ENCODE data around the gene PKP1.

The PKP1 gene

DNA sequence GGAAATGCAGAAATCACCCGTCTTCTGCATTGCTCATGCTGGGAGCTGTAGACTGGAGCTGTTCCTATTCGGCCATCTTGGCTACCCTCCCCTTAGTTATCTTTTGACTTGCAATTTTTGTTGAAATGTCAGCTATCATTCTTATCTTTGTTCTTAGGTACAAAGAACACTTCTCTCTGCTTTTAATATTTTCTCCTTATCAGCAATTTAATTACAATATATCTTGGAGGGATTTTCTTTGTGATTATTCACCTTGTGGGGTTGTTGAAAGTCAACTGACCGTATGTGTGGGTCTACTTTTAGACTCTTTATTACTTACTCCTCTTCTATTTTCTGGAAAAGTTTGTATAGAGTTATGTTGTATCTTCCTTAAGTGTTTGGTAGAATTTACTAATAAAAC is 43.1 kb upstream of the PKP1 start (continued):
- TF ChIP-seq, protein P1, sequence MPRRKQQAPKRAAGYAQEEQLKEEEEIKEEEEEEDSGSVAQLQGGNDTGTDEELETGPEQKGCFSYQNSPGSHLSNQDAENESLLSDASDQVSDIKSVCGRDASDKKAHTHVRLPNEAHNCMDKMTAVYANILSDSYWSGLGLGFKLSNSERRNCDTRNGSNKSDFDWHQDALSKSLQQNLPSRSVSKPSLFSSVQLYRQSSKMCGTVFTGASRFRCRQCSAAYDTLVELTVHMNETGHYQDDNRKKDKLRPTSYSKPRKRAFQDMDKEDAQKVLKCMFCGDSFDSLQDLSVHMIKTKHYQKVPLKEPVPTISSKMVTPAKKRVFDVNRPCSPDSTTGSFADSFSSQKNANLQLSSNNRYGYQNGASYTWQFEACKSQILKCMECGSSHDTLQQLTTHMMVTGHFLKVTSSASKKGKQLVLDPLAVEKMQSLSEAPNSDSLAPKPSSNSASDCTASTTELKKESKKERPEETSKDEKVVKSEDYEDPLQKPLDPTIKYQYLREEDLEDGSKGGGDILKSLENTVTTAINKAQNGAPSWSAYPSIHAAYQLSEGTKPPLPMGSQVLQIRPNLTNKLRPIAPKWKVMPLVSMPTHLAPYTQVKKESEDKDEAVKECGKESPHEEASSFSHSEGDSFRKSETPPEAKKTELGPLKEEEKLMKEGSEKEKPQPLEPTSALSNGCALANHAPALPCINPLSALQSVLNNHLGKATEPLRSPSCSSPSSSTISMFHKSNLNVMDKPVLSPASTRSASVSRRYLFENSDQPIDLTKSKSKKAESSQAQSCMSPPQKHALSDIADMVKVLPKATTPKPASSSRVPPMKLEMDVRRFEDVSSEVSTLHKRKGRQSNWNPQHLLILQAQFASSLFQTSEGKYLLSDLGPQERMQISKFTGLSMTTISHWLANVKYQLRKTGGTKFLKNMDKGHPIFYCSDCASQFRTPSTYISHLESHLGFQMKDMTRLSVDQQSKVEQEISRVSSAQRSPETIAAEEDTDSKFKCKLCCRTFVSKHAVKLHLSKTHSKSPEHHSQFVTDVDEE (CRISPR knock-in tag; IDR thresholded peaks at IDR 0.05): no peak
- TF ChIP-seq OSR1 (CRISPR knock-in tag; IDR thresholded peaks at IDR 0.05) (no peak), TCF4 (CRISPR knock-in tag; IDR thresholded peaks at IDR 0.05; ENCODE audit: borderline replicate concordance) (no peak), ARNTL (CRISPR knock-in tag; IDR thresholded peaks at IDR 0.05; ENCODE audit: borderline replicate concordance, low read depth) (no peak)
- TF ChIP-seq, protein P2, sequence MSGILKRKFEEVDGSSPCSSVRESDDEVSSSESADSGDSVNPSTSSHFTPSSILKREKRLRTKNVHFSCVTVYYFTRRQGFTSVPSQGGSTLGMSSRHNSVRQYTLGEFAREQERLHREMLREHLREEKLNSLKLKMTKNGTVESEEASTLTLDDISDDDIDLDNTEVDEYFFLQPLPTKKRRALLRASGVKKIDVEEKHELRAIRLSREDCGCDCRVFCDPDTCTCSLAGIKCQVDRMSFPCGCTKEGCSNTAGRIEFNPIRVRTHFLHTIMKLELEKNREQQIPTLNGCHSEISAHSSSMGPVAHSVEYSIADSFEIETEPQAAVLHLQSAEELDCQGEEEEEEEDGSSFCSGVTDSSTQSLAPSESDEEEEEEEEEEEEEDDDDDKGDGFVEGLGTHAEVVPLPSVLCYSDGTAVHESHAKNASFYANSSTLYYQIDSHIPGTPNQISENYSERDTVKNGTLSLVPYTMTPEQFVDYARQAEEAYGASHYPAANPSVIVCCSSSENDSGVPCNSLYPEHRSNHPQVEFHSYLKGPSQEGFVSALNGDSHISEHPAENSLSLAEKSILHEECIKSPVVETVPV (CRISPR knock-in tag; IDR thresholded peaks at IDR 0.05): no peak

DNA sequence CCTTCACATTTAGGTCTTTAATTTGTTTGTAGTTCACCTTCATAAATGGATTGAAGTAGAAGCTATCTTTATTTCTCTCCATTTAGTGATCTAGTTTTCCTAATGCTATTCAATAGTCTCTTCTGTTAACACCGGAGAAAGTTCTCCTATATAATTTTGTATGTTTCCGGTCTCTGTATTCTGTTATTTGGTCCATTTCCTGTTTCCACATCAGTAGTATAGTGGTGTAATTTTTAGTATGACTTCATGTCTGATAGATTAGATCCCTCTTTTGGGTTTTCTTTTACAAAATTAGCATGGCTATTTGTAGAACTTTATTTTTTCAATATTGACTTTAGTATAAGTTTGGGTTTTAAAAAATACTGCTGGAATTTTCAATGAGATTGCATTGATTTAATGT is 41.6 kb upstream of the PKP1 start:
- TF ChIP-seq ZFP30 (CRISPR knock-in tag; IDR thresholded peaks at IDR 0.05) (no peak), ZNF565 (CRISPR knock-in tag; conservative IDR thresholded peaks at IDR 0.05; ENCODE audit: low read depth) (no peak), ARNTL (CRISPR knock-in tag; IDR thresholded peaks at IDR 0.05; ENCODE audit: borderline replicate concordance, low read depth) (no peak), OSR1 (CRISPR knock-in tag; IDR thresholded peaks at IDR 0.05) (no peak), GLIS3 (CRISPR knock-in tag; IDR thresholded peaks at IDR 0.05) (no peak), CSDC2 (CRISPR knock-in tag; IDR thresholded peaks at IDR 0.05) (no peak), ZFP3 (CRISPR knock-in tag; IDR thresholded peaks at IDR 0.05) (no peak), RARB (CRISPR knock-in tag; IDR thresholded peaks at IDR 0.05) (no peak), PPARA (CRISPR knock-in tag; IDR thresholded peaks at IDR 0.05; ENCODE audit: borderline replicate concordance) (no peak), ISL1 (CRISPR knock-in tag; IDR thresholded peaks at IDR 0.05) (no peak), TOX (CRISPR knock-in tag; IDR thresholded peaks at IDR 0.05; ENCODE audit: borderline replicate concordance) (no peak), ZC3H10 (CRISPR knock-in tag; IDR thresholded peaks at IDR 0.05) (no peak), SNAI2 (CRISPR knock-in tag; IDR thresholded peaks at IDR 0.05) (no peak), BACH2 (CRISPR knock-in tag; IDR thresholded peaks at IDR 0.05; ENCODE audit: borderline replicate concordance) (no peak), ZNF8 (CRISPR knock-in tag; IDR thresholded peaks at IDR 0.05) (no peak)
- TF ChIP-seq, protein P3, sequence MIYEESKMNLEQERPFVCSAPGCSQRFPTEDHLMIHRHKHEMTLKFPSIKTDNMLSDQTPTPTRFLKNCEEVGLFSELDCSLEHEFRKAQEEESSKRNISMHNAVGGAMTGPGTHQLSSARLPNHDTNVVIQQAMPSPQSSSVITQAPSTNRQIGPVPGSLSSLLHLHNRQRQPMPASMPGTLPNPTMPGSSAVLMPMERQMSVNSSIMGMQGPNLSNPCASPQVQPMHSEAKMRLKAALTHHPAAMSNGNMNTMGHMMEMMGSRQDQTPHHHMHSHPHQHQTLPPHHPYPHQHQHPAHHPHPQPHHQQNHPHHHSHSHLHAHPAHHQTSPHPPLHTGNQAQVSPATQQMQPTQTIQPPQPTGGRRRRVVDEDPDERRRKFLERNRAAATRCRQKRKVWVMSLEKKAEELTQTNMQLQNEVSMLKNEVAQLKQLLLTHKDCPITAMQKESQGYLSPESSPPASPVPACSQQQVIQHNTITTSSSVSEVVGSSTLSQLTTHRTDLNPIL (CRISPR knock-in tag; IDR thresholded peaks at IDR 0.05; ENCODE audit: low read depth): no peak
- TF ChIP-seq, protein P1 (CRISPR knock-in tag; IDR thresholded peaks at IDR 0.05): no peak
- TF ChIP-seq, protein P2 (CRISPR knock-in tag; IDR thresholded peaks at IDR 0.05): no peak
- ATAC-seq: no peak

DNA sequence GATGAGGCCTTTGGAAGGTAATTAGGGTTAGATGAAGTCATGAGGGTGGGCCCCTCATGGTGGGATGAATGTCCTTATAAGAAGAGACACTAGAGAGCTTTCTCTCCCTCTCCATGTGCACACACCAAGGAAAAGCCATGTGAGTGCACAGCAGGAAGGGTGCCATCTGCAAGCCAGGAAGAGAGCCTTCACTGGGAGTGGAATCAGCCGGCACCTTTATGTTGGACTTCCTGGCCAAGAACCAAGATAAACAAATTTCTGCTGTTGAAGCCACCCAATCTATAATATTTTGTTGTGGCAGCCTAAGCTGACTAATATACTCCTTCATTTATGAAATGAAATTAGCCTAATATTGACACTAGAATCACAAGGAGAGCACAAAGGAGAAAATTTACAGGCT is 38.2 kb upstream of the PKP1 start:
- ATAC-seq: no peak
- TF ChIP-seq, protein P1 (CRISPR knock-in tag; IDR thresholded peaks at IDR 0.05): no peak
- no peak for TF ChIP-seq RARB (CRISPR knock-in tag; IDR thresholded peaks at IDR 0.05)
- TF ChIP-seq CSDC2 (CRISPR knock-in tag; IDR thresholded peaks at IDR 0.05): no peak
- TF ChIP-seq BACH2 (CRISPR knock-in tag; IDR thresholded peaks at IDR 0.05; ENCODE audit: borderline replicate concordance): no peak
- TF ChIP-seq ISL1 (CRISPR knock-in tag; IDR thresholded peaks at IDR 0.05): no peak
- no peak for TF ChIP-seq ARNTL (CRISPR knock-in tag; IDR thresholded peaks at IDR 0.05; ENCODE audit: borderline replicate concordance, low read depth)
- no peak for TF ChIP-seq ZNF565 (CRISPR knock-in tag; conservative IDR thresholded peaks at IDR 0.05; ENCODE audit: low read depth)
- TF ChIP-seq, protein P2 (CRISPR knock-in tag; IDR thresholded peaks at IDR 0.05): no peak
- TF ChIP-seq ZNF8 (CRISPR knock-in tag; IDR thresholded peaks at IDR 0.05): no peak
- TF ChIP-seq ESRRG (CRISPR knock-in tag; IDR thresholded peaks at IDR 0.05): no peak
- TF ChIP-seq OSR1 (CRISPR knock-in tag; IDR thresholded peaks at IDR 0.05): no peak
- no peak for TF ChIP-seq SNAI2 (CRISPR knock-in tag; IDR thresholded peaks at IDR 0.05)

All from SK-N-SH treated with all-trans-retinoic acid at 6 μM for 48 hours (cell line).